ENCODE results near the gene HSP90AB1. TPM values are rescaled to one million over a fixed set of nuclear protein-coding genes. Genes with fewer than 3 reads are reported as not detected.

Gene HSP90AB1
- 884 and 891 TPM in 2 replicates for total RNA-seq
- polyA plus RNA-seq: 422 and 440 TPM in 2 replicates

- WGBS (ENCODE audit: low lambda C conversion rate, missing lambda C conversion rate): under 1% methylated on average over 33 of the region's 34 CpGs
- TF ChIP-seq EZH2phosphoT487 (IDR thresholded peaks at IDR 0.05; ENCODE audit: low read depth, severe bottlenecking, unreplicated experiment): no peak
- no peak for TF ChIP-seq CTCF (IDR thresholded peaks at IDR 0.05; ENCODE audit: poor library complexity)
- TF ChIP-seq EZH2 (IDR thresholded peaks at IDR 0.05; ENCODE audit: borderline replicate concordance): no peak
- no peaks in the 10 kb centered on the region for H3K9me3 ChIP-seq (ENCODE audit: low read depth)
- H3K79me2 ChIP-seq: peaks cover 49% of the 10 kb centered on the region
- peak within 1 kb of the TSS; percentile 98 for H3K27ac ChIP-seq
- no peaks in the 10 kb centered on the region for H3K36me3 ChIP-seq (replicated peaks; ENCODE audit: insufficient read depth, low read depth)
- peaks cover 16% of the 10 kb centered on the region for H3K4me1 ChIP-seq (ENCODE audit: insufficient read depth)
- H4K20me1 ChIP-seq (ENCODE audit: insufficient read depth, poor library complexity, severe bottlenecking): peaks cover 48% of the 10 kb centered on the region
- H3K4me2 ChIP-seq: peak within 1 kb of the TSS; percentile 88
- H2AFZ ChIP-seq: peak within 1 kb of the TSS; percentile 88
- no peaks in the 10 kb centered on the region for H3K9me2 ChIP-seq (replicated peaks; ENCODE audit: insufficient read depth)
- H3K4me3 ChIP-seq: peak within 1 kb of the TSS; percentile 99
- DNase-seq (ENCODE audit: low spot score): peak; percentile 98
- no peaks in the 10 kb centered on the region for H3K27me3 ChIP-seq
Measured at GRCh38 chr6:44246663-44247337, at the start of gene HSP90AB1. Gene HSP90AB1 (plus strand): TSS chr6:44247101. CDS start chr6:44248630, 1,529 bp downstream.

GRCh38 chr6:44198684-44199083 is 48.2 kb upstream of the HSP90AB1 start:
- H3K79me2 ChIP-seq: no peaks in the 10 kb centered on the region
- no peak overlapping the region for H3K27ac ChIP-seq
- no peak for TF ChIP-seq EZH2phosphoT487 (IDR thresholded peaks at IDR 0.05; ENCODE audit: low read depth, severe bottlenecking, unreplicated experiment)
- TF ChIP-seq EZH2 (IDR thresholded peaks at IDR 0.05; ENCODE audit: borderline replicate concordance): no peak
- H4K20me1 ChIP-seq (ENCODE audit: insufficient read depth, poor library complexity, severe bottlenecking): no peaks in the 10 kb centered on the region
- no peaks in the 10 kb centered on the region for H3K27me3 ChIP-seq
- H3K9me3 ChIP-seq (ENCODE audit: low read depth): no peaks in the 10 kb centered on the region
- DNase-seq (ENCODE audit: low spot score): no peak
- no peaks in the 10 kb centered on the region for H3K9me2 ChIP-seq (replicated peaks; ENCODE audit: insufficient read depth)
- WGBS (ENCODE audit: low lambda C conversion rate, missing lambda C conversion rate): 91% methylated on average over 3 of the region's 3 CpGs
- peaks cover 24% of the 10 kb centered on the region for H3K4me1 ChIP-seq (ENCODE audit: insufficient read depth)
- no peaks in the 10 kb centered on the region for H3K36me3 ChIP-seq (replicated peaks; ENCODE audit: insufficient read depth, low read depth)
- no peak overlapping the region for H3K4me2 ChIP-seq
- H2AFZ ChIP-seq: no peak overlapping the region
- no peak overlapping the region for H3K4me3 ChIP-seq

- WGBS (ENCODE audit: low lambda C conversion rate, missing lambda C conversion rate): 90% methylated on average over 4 of the region's 4 CpGs
- no peak overlapping the region for H3K4me2 ChIP-seq
Measured at GRCh38 chr6:44199883-44200282, 47.0 kb upstream of the HSP90AB1 start.

More at GRCh38 chr6:44199883-44200282, 47.0 kb upstream of the HSP90AB1 start:
- H3K4me1 ChIP-seq (ENCODE audit: insufficient read depth): peaks cover 27% of the 10 kb centered on the region
- no peaks in the 10 kb centered on the region for H3K79me2 ChIP-seq
- H3K27me3 ChIP-seq: no peaks in the 10 kb centered on the region
- no peak for DNase-seq (ENCODE audit: low spot score)
- H2AFZ ChIP-seq: no peak overlapping the region
- H3K9me2 ChIP-seq (replicated peaks; ENCODE audit: insufficient read depth): no peaks in the 10 kb centered on the region
- H3K4me3 ChIP-seq: no peak overlapping the region
- no peak overlapping the region for H3K27ac ChIP-seq
- no peaks in the 10 kb centered on the region for H4K20me1 ChIP-seq (ENCODE audit: insufficient read depth, poor library complexity, severe bottlenecking)
- no peaks in the 10 kb centered on the region for H3K9me3 ChIP-seq (ENCODE audit: low read depth)
- no peaks in the 10 kb centered on the region for H3K36me3 ChIP-seq (replicated peaks; ENCODE audit: insufficient read depth, low read depth)
- TF ChIP-seq EZH2 (IDR thresholded peaks at IDR 0.05; ENCODE audit: borderline replicate concordance) (no peak), EZH2phosphoT487 (IDR thresholded peaks at IDR 0.05; ENCODE audit: low read depth, severe bottlenecking, unreplicated experiment) (no peak), CTCF (IDR thresholded peaks at IDR 0.05; ENCODE audit: poor library complexity) (no peak)

All from hepatocyte (in vitro differentiated cells).